Muscle layer of duodenum (tissue), 2 donors: ENCODE data around the gene IGF2.
"Not testable (repeated sequence)": the region's sequence is repeated elsewhere in the genome, so short reads cannot be mapped to it uniquely, and the experiment has no call there.

Experiments used
- H3K27ac ChIP-seq: one replicate; pipeline ENCODE4 v1.7.0; 2013; ENCODE audit warnings: mild to moderate bottlenecking, low read length
- H3K27me3 ChIP-seq: one replicate; pipeline ENCODE4 v1.7.0; 2013; ENCODE audit warnings: low read depth, mild to moderate bottlenecking, control low read depth, low read length
- H3K36me3 ChIP-seq, 2 donors: one replicate each; pipeline ENCODE4 v1.7.0; 2013; ENCODE audit warnings: low read length in 2 of 2, control low read depth in 1 of 2, mild to moderate bottlenecking in 1 of 2; ENCODE audit not compliant: insufficient read depth in 2 of 2, control insufficient read depth in 1 of 2
- H3K4me1 ChIP-seq, 2 donors: one replicate each; pipeline ENCODE4 v1.7.0; 2013; ENCODE audit warnings: low read length in 2 of 2, mild to moderate bottlenecking in 2 of 2, control low read depth in 1 of 2, moderate library complexity in 1 of 2; ENCODE audit not compliant: insufficient read depth in 2 of 2, control insufficient read depth in 1 of 2
- H3K4me3 ChIP-seq, 2 donors: one replicate each; pipeline ENCODE4 v1.7.0; 2013; ENCODE audit warnings: low read length in 2 of 2, low read depth in 1 of 2, mild to moderate bottlenecking in 1 of 2
- H3K9me3 ChIP-seq, 2 donors: one replicate each; pipeline ENCODE4 v1.7.0; 2013; ENCODE audit warnings: low read length in 2 of 2, control low read depth in 1 of 2, mild to moderate bottlenecking in 1 of 2; ENCODE audit not compliant: control insufficient read depth in 1 of 2
- donor health status: healthy.

Gene IGF2

DNA sequence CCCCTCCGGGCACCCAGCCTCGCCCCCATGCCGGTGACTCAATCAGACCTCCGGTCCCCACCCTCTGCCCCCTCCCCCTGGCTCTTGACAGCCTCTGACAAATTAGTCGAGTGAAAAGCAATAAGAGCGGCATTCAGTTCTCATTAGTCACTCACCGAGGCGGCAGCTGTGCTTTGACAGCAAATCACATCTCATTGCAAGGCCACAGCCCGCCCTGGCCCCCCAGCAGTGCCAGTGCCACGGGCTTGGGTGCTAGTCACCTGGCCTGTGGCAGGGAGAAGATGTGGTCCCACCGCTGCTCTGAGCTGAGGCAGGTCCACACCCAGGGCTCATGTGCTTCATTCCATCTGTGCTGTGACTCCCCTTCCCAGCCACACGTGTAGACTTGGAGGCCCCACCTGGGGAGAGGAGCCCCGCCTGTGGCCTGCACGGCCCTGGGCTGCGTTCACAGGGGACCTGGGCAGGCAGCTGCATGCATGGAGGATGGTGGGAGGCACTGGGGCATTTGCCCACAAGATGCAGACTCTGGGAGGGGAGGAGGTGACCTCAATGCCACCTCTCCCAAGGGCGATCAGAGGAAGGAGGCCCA lies 39.8 kb upstream of the IGF2 start:
- Histone ChIP-seq H3K4me3 (no peak overlapping the region), H3K27ac (no peak overlapping the region), H3K27me3 (no peaks in the 10 kb centered on the region)

DNA sequence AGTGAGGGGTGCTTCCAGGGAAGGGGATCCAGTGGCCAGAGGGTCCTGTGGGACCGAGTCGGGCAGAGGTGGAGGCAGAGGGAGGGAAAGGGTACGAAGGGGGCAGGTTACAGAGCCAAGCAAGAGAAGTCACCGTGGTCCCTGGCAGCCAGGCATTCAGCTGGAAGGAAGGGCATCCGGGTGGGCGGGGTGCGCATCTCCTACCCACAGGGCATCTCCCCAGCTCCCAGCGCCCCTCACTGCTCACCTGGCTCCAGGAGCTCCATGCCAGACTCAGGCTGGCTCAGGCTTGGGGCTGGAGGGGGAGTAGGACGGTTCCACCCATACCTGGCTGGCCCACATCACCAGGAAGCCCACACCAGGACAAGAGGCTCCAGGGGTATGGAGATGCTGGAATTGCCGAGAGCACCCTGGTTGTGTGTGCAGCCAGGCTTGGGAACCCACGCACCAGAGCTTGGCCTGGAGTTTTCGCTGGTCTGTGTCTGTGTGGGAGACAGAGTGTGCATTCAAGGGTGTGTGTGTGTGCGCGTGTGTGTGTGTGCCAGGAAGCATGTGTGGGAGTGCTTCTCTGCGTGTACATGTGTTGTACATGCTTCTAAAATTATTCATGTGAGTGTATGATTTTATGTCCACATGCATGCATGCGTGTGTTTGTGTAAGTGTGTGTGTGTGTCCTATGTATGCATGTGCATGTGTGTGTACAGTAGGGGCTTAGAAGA lies 39.0 kb upstream of the IGF2 start:
- not testable (repeated sequence) for H3K4me1 ChIP-seq, H3K27me3 ChIP-seq, H3K4me3 ChIP-seq, H3K9me3 ChIP-seq, H3K36me3 ChIP-seq, H3K27ac ChIP-seq

More for the DNA sequence above, 39.8 kb upstream of the IGF2 start:
- Histone ChIP-seq H3K4me1 (no peaks in the 10 kb centered on the region), H3K36me3 (no peaks in the 10 kb centered on the region), H3K9me3 (no peaks in the 10 kb centered on the region)

DNA sequence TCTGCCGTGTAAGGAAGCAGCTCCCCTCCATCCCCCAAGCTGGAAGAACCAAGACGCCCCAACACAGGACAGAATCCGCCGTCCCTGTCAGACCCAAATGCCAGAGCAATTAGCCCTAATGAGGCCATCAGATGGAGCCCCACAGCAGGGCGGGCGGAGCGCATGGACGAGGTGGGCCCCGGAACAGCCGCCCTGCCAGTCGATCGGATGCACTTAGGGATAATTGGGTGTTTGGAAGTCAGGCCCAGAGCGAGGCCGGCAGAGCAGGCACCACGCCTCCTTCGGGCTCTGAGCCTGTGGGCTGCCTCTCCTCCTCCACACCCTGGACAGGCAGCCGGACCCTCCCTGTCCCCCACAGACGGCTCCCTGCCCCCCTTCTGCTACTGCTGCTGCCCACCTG lies 37.9 kb upstream of the IGF2 start:
- Histone ChIP-seq H3K9me3 (no peaks in the 10 kb centered on the region), H3K27me3 (no peaks in the 10 kb centered on the region), H3K27ac (no peak overlapping the region), H3K36me3 (no peaks in the 10 kb centered on the region), H3K4me3 (no peak overlapping the region), H3K4me1 (no peaks in the 10 kb centered on the region)

DNA sequence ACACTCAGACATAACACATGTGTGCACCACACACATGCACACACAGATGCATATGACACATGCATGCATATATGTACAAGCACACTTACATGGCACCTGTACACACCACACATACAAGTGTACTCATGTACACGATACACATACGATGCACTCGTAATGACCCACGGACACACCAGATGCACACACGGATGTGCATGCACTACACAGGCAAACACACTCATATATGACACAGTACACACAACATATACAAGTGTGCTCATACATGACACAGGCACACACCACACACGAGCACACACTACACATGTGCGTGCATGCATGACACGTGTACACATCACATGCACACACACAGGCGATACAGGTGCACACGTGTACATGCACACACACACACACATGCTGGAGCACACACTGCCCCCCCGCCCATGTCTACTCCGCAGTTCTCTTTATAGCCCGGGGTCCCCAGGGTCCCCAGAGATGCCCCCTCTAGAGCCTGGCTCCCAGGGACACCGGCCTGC lies 37.3 kb upstream of the IGF2 start:
- H3K27ac ChIP-seq, result no peak overlapping the region
- no peaks in the 10 kb centered on the region for H3K27me3 ChIP-seq
- H3K9me3 ChIP-seq, result no peaks in the 10 kb centered on the region
- no peak overlapping the region for H3K4me3 ChIP-seq
- no peaks in the 10 kb centered on the region for H3K4me1 ChIP-seq
- H3K36me3 ChIP-seq, result no peaks in the 10 kb centered on the region

DNA sequence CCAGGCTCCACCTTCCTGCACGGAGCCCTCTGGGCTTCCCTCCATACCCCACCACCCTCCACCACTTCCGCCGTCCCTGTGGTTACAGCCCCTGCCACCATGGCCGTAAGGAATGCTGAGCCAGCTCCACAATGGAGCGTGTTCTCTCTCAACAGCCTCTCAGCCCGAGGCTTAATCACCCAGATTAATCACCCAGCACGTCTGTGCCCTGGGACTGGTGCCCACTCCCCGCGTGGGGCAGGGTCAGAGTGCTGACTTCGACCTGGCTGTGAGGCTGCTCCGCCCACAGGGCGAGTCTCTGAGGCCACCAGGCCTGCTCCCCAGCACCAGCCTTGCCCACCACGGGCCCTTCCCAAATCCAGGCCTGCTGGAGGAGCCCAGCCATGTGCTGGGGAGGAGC lies 36.5 kb upstream of the IGF2 start:
- no peaks in the 10 kb centered on the region for H3K9me3 ChIP-seq
- no peak overlapping the region for H3K4me3 ChIP-seq
- no peaks in the 10 kb centered on the region for H3K27me3 ChIP-seq
- no peaks in the 10 kb centered on the region for H3K4me1 ChIP-seq
- no peak overlapping the region for H3K27ac ChIP-seq
- no peaks in the 10 kb centered on the region for H3K36me3 ChIP-seq

DNA sequence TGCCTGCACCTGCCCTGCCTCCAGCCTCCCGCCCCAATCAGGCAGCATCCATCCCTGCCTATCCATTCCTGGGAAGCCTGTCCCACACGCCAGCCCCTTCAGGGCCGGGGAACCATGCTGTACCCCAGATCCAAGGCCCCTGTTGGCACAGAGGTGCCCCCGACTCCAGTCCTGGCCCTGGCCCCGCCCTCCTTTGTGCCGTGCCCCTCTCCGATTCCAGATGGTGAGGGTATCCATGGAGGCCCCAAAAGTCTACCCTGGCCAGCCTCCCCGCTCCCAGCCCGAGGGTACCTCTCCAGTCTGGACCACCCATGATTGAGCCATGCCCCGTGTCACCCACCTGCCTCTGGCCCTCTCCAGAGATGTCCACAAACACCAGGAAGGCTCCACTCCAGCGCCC lies 35.2 kb upstream of the IGF2 start:
- Histone ChIP-seq H3K36me3 (no peaks in the 10 kb centered on the region), H3K9me3 (no peaks in the 10 kb centered on the region), H3K4me1 (no peaks in the 10 kb centered on the region), H3K27ac (no peak overlapping the region), H3K27me3 (no peaks in the 10 kb centered on the region), H3K4me3 (no peak overlapping the region)

DNA sequence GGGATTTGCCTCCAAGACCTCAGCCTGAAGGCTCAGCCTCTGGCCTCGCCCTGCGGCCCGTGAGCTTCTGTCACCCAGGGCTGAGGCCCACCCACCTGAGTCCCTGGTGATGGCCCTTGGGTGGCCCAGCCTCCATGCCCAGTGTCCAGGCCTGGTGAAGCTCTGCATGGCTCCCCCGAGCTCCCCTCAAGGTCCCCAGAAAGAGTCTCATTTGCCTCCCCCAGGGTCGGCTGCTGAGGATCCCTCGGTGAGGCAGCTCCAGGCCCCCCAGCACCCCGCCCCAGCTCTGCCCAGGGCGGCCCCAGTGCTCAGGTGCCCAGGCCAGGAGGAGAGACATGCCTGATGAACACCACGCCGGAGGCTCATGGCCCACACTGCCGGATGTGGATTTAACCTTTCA lies 34.6 kb upstream of the IGF2 start:
- Histone ChIP-seq H3K9me3 (no peaks in the 10 kb centered on the region), H3K4me3 (no peak overlapping the region), H3K4me1 (no peaks in the 10 kb centered on the region), H3K27me3 (no peaks in the 10 kb centered on the region), H3K27ac (no peak overlapping the region), H3K36me3 (no peaks in the 10 kb centered on the region)

DNA sequence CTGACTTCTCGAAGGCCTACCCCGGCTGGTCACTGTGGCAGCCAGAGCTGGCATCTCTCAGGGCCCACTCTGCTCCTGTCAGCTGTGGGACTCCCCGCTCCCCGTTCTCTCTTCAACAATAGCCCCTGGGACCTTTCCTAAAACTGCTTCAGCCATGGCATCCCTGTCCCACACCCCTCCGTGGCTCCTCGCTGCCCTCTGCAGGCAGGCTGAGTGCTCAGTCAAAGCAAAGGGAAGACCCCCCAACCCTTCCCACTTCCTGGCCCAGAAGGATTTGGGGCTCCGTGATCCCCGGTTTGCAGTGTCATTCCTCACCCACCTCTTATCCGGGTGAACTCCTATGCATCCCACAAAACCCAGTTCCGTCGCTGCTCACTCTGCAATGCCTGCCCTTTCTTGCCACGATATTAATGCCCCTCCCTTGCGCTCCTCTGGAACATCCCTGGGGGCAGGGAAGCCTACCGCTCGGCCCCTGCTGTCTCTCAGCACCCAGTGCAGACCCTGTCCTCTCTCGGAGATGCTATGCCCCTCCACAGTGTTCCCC lies 34.0 kb upstream of the IGF2 start:
- no peaks in the 10 kb centered on the region for H3K9me3 ChIP-seq
- no peaks in the 10 kb centered on the region for H3K4me1 ChIP-seq
- H3K4me3 ChIP-seq, result no peak overlapping the region
- no peaks in the 10 kb centered on the region for H3K27me3 ChIP-seq
- no peaks in the 10 kb centered on the region for H3K36me3 ChIP-seq
- H3K27ac ChIP-seq, result no peak overlapping the region

DNA sequence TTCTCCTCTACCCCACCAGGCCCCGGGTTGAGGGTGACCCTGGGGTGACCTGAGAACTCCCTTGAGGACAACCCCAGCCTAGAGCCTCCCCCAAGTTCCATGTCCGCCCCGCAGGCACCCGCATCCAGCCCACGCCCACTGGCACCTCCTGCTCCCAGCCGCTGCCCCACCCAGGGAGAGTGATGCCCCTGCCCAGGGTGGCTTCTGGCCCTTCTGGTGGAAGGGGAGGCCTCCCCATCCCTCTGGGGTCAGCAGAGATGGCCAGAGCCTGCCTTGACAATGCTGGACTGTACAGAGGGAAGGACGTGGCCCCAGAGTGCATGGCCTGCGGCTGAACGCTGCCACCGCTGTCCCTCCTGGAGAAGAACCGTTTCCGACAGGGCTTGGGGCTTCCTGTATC lies 33.5 kb upstream of the IGF2 start:
- H3K27me3 ChIP-seq, result no peaks in the 10 kb centered on the region
- no peaks in the 10 kb centered on the region for H3K4me1 ChIP-seq
- H3K27ac ChIP-seq, result no peak overlapping the region
- no peaks in the 10 kb centered on the region for H3K9me3 ChIP-seq
- H3K36me3 ChIP-seq, result no peaks in the 10 kb centered on the region
- no peak overlapping the region for H3K4me3 ChIP-seq

DNA sequence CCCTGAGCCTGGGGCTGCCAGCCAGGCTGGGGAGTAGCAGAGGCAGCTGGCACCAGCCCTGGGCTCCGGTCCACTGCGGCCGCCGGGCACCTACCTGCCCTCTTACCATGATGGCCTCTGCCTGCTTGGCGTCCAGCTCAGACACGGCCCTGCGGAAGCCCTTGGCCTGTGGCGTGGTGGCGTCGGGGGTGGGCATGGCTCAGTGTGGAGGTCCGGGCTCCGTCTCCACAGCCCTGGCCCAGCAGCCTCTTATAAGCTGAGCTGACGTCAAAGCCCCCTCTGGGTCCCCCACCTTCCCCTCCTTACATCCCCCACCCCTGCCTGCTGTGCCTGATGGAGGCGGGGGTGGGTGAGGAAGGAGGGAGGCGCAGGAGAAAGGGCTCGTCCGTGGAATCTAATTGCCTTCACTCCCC lies 32.4 kb upstream of the IGF2 start, which contains the start of gene TH:
Gene TH, minus strand, starts transcription at position 225 of the 413 bp plus-strand sequence. Its CDS starts 29 bp downstream, at position 196.
- H3K4me1 ChIP-seq, result peaks cover 0 to under 1% of the 10 kb centered on the region in 2 donors
- no peaks in the 10 kb centered on the region for H3K9me3 ChIP-seq
- H3K27me3 ChIP-seq, result no peaks in the 10 kb centered on the region
- H3K27ac ChIP-seq, result no peak within 1 kb of the TSS
- no peak within 1 kb of the TSS for H3K4me3 ChIP-seq
- H3K36me3 ChIP-seq, result no peaks in the 10 kb centered on the region

DNA sequence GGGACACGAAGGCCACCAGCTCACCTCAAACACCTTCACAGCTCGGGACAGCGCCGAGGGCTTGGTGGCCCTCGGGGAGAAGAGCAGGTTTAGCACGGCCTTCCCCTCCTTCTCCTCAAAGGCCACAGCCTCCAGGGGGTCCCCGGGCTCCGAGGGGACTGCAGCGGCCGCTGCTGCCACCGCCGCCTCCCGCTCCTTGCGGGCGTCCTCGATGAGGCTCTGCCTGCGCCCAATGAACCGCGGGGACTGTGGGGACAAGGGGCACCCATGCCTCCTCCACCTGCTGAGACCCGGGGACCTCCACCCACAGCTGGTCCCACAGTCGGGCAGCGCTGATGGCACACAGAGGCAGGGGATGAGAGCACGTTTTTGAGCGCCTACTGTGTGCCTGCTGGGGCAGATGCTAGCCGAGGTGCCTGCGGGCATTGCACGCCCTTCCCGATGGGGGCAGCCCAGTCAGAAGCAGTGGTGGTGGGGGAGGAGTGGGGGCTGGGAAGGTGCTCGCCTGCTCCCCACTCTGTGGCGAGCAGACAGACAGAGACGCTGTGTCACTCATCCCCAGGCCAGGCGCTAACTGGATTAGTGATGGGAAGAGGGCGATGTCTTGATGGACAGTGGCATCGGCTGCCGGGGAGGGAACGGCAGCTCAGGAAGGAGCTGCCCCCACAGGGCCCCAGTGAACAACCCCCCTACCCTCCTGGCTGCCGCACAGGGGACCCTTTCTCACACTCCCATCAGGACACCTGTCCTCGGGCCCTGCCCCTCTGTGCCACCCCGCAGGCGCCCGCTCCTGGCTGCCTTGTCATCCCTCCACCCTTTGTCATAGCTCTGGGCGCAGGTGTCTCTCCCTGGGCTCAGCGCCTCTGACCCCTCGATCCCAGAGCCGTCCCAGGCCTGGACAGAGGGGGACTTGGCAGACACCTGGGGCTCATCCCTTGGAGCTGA lies 30.7 kb upstream of the IGF2 start:
- Histone ChIP-seq H3K27ac (no peak overlapping the region), H3K27me3 (no peaks in the 10 kb centered on the region), H3K36me3 (no peaks in the 10 kb centered on the region), H3K9me3 (no peaks in the 10 kb centered on the region), H3K4me3 (no peak overlapping the region), H3K4me1 (peaks cover 0 to 7% of the 10 kb centered on the region in 2 donors)
